Endothelial cell of umbilical vein (primary cell): ENCODE results near the gene CHAC2. TPM values are rescaled to one million over a fixed set of nuclear protein-coding genes. Genes with fewer than 3 reads are reported as not detected.

Source experiments
- BruUV-seq: library from RNA; stranded (reverse); fragments of 400-500 nt; replicated peaks from 2 replicates; lab custom pipeline; 2021; lab: Mats Ljungman, UMichigan
- CTCF ChIA-PET: fragments of 300-600, 350-600 bp; sonication (Branson Sonifier 250); formaldehyde crosslinking; loops from one replicate; lab custom pipeline; 2021; ENCODE audit warnings: antibody characterized with exemption, inconsistent platforms; lab: Charles Lee
- POLR2A ChIA-PET: fragments of 300-600, 350-600 bp; sonication (Branson Sonifier 250); formaldehyde crosslinking; loops from one replicate; lab custom pipeline; 2021; ENCODE audit warnings: antibody characterized with exemption, inconsistent platforms; lab: Charles Lee
- DNase-seq: peaks from one replicate; pipeline ENCODE4 v3.0.0-alpha.2; 2011; ENCODE audit warnings: low read depth, low spot score
- FAIRE-seq: peaks from 2 replicates; lab custom pipeline; 2011; peaks lifted over from hg19 to GRCh38; lab: Jason Lieb, UNC
- H2AFZ ChIP-seq: 2 replicates; pipeline ENCODE4 v1.6.0; 2012; ENCODE audit warnings: low read depth, low read length, control low read depth, inconsistent platforms
- H3K27ac ChIP-seq: 2 replicates; pipeline ENCODE4 v1.5.1; 2011; ENCODE audit warnings: low read depth, mild to moderate bottlenecking, control low read depth, low read length, moderate library complexity; ENCODE audit not compliant: insufficient read depth
- H3K27me3 ChIP-seq, 2 experiments: 2 replicates each; pipeline versions ENCODE4 v1.6.0 to v1.6.1; 2011; ENCODE audit warnings: low read length in 2 of 2, mixed read lengths in 1 of 2; ENCODE audit not compliant: control insufficient read depth in 2 of 2, insufficient read depth in 2 of 2
- H3K36me3 ChIP-seq, 2 experiments: 2 replicates in 1 of 2; 3 replicates in 1 of 2; pipeline ENCODE4 v1.5.1; 2011; ENCODE audit warnings: low read length in 2 of 2, mild to moderate bottlenecking in 1 of 2, moderate library complexity in 1 of 2; ENCODE audit not compliant: control insufficient read depth in 2 of 2, insufficient read depth in 2 of 2; ENCODE audit errors: extremely low read depth in 1 of 2
- H3K4me1 ChIP-seq: 3 replicates; pipeline ENCODE4 v1.5.1; 2011; ENCODE audit warnings: mild to moderate bottlenecking, low read length; ENCODE audit not compliant: control insufficient read depth, insufficient read depth; ENCODE audit errors: extremely low read depth
- H3K4me2 ChIP-seq: 2 replicates; pipeline ENCODE4 v1.6.1; 2011; ENCODE audit warnings: low read length, control low read depth, mixed read lengths; ENCODE audit not compliant: insufficient read depth
- H3K4me3 ChIP-seq, 3 experiments: fragments of 200-600 bp in 1 of 3; sonication (generic), shearing (Covaris generic) in 1 of 3; replicated peaks in 1 of 3; 2 replicates each; pipeline ENCODE4 v1.5.1; 2011 to 2016; ENCODE audit warnings: control low read depth in 3 of 3, low read length in 3 of 3, mild to moderate bottlenecking in 2 of 3, inconsistent platforms in 1 of 3, low read depth in 1 of 3, moderate library complexity in 1 of 3; ENCODE audit not compliant: insufficient read depth in 1 of 3
- H3K79me2 ChIP-seq: 2 replicates; pipeline ENCODE4 v1.6.0; 2012; ENCODE audit warnings: low read length, inconsistent platforms; ENCODE audit not compliant: control insufficient read depth, insufficient read depth
- H3K9ac ChIP-seq: replicated peaks from 2 replicates; pipeline ENCODE3; 2011; ENCODE audit warnings: low read length, control low read depth; ENCODE audit not compliant: insufficient read depth; ENCODE audit errors: extremely low read depth
- H3K9me1 ChIP-seq: replicated peaks from 3 replicates; pipeline ENCODE4 v1.6.0; 2011; ENCODE audit warnings: mild to moderate bottlenecking, low read length; ENCODE audit not compliant: control insufficient read depth, insufficient read depth; ENCODE audit errors: extremely low read depth
- H3K9me3 ChIP-seq: replicated peaks from 2 replicates; pipeline ENCODE4 v1.5.1; 2012; ENCODE audit warnings: low read length, inconsistent platforms; ENCODE audit not compliant: control insufficient read depth, insufficient read depth
- H4K20me1 ChIP-seq: replicated peaks from 2 replicates; pipeline ENCODE3; 2011; ENCODE audit warnings: mild to moderate bottlenecking, low read length; ENCODE audit not compliant: control insufficient read depth, insufficient read depth; ENCODE audit errors: extremely low read depth
- CTCF ChIP-seq, 2 donors: IDR thresholded peaks; 1 replicate in 1 of 2; 2 replicates in 1 of 2; pipeline ENCODE4 v1.5.1; 2011; ENCODE audit warnings: low read length in 2 of 2, mild to moderate bottlenecking in 2 of 2, moderate library complexity in 2 of 2, control low read depth in 1 of 2, inconsistent platforms in 1 of 2, low read depth in 1 of 2; ENCODE audit not compliant: insufficient read depth in 1 of 2; ENCODE audit errors: extremely low read depth in 1 of 2
- EZH2 ChIP-seq: IDR thresholded peaks from 2 replicates; pipeline ENCODE4 v1.6.1; 2012; ENCODE audit warnings: borderline replicate concordance, low read depth, mild to moderate bottlenecking, moderate library complexity, low read length, inconsistent platforms; ENCODE audit not compliant: severe bottlenecking
- FOS ChIP-seq: IDR thresholded peaks from 2 replicates; pipeline ENCODE4 v1.6.1; 2011; ENCODE audit warnings: mild to moderate bottlenecking, low read length, moderate library complexity, borderline replicate concordance; ENCODE audit not compliant: insufficient read depth
- GATA2 ChIP-seq: IDR thresholded peaks from 2 replicates; pipeline ENCODE4 v1.7.0; 2011; ENCODE audit warnings: low read depth, mild to moderate bottlenecking, moderate library complexity, mixed read lengths, low read length; ENCODE audit not compliant: insufficient read length, insufficient read depth
- JUN ChIP-seq: IDR thresholded peaks from 2 replicates; pipeline ENCODE4 v1.6.1; 2011; ENCODE audit warnings: borderline replicate concordance, low read depth; ENCODE audit not compliant: insufficient read length, insufficient read depth
- MAX ChIP-seq: IDR thresholded peaks from 2 replicates; pipeline ENCODE4 v1.6.1; 2011; ENCODE audit not compliant: insufficient read depth, insufficient read length
- MYC ChIP-seq: IDR thresholded peaks from one replicate; pipeline ENCODE4 v1.6.1; 2011; ENCODE audit warnings: mild to moderate bottlenecking, low read depth, low read length
- POLR2A ChIP-seq: IDR thresholded peaks from 2 replicates; pipeline ENCODE4 v1.6.1; 2012; ENCODE audit warnings: low read depth, mild to moderate bottlenecking, control low read depth, low read length
- POLR2AphosphoS5 ChIP-seq: IDR thresholded peaks from 2 replicates; pipeline ENCODE4 v1.6.1; 2012; ENCODE audit warnings: low read depth, mild to moderate bottlenecking, control low read depth, low read length, moderate library complexity; ENCODE audit not compliant: insufficient read depth
- dilution Hi-C: fragments of 300-500 bp; cut with MboI; formaldehyde crosslinking; loops from one replicate; pipeline ENCODE4 v1.15.0; 2019; ENCODE audit warnings: low sequenced_read_pairs; ENCODE audit not compliant: extremely low pct_ligation_motif_present
- intact Hi-C: fragments of 100-400 bp; cut with micrococcal nuclease; formaldehyde crosslinking; loops from one replicate; pipeline ENCODE4 v1.10.0; 2022
- polyA plus RNA-seq, 4 experiments: library from polyadenylated mRNA; depleted of rRNA in 3 of 4; stranded (reverse) in 3 of 4; unstranded in 1 of 4; fragments of >200 nt; gene quantifications; 2 replicates each; pipeline versions ENCODE4 v1.2.1 to v1.2.3, GENCODE V29; 2011 to 2012; ENCODE audit warnings: missing spikeins in 1 of 4
- total RNA-seq: library from RNA; stranded (reverse); gene quantifications from 2 replicates; pipeline ENCODE4 v1.2.3, GENCODE V29; 2021

Gene CHAC2
- total and polyA plus RNA-seq, 2 donors (not counting 3 experiments of a cell fraction or from before 2014, with no cell fraction given), result 3.4 to 8.3 TPM

GRCh38 chr2:53820048-53820447 lies 52.4 kb downstream of the CHAC2 start:
- no peak overlapping the region for H3K27ac ChIP-seq
- no peak overlapping the region for H2AFZ ChIP-seq
- CTCF ChIA-PET, result no interaction called here
- FAIRE-seq (no peak), DNase-seq (no peak)
- intact Hi-C loops, result no loop called here
- no peaks in the 10 kb centered on the region for H3K9me3 ChIP-seq
- dilution Hi-C loops, result no loop called here
- no peaks in the 10 kb centered on the region for H4K20me1 ChIP-seq
- no peaks in the 10 kb centered on the region for H3K79me2 ChIP-seq
- no peaks in the 10 kb centered on the region for H3K9me1 ChIP-seq
- peaks cover 7% of the 10 kb centered on the region in 2 experiments for H3K36me3 ChIP-seq
- H3K4me2 ChIP-seq, result no peak overlapping the region
- H3K4me3 ChIP-seq, result no peak overlapping the region
- TF ChIP-seq MAX, result no peak
- TF ChIP-seq POLR2AphosphoS5, result no peak
- no peak for TF ChIP-seq FOS
- BruUV-seq, result no TSS peak
- no peak overlapping the region for H3K9ac ChIP-seq
- POLR2A ChIA-PET, result no interaction called here
- no peaks in the 10 kb centered on the region for H3K4me1 ChIP-seq
- no peaks in the 10 kb centered on the region for H3K27me3 ChIP-seq

DNA sequence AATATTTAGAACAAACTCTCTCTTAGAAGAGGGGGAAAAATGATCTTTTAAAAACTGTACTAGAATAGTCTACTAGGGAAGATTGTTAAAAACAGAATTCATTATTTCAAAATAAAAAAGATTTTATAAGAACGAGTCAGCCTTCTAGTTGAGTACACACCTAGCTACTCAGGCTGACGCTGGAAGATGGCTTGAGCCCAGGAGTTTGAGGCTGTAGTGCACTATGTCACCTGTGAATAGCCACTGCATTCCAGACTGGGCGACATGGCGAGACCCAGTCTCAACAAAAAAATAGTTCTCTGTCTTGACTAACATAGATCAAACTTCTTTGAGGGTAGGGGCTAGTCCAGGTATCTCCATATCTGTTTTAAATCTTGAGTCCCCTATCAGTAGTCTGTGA lies 53.1 kb downstream of the CHAC2 start:
- no peaks in the 10 kb centered on the region for H3K9me1 ChIP-seq
- H3K4me1 ChIP-seq, result no peaks in the 10 kb centered on the region
- H3K9me3 ChIP-seq, result no peaks in the 10 kb centered on the region
- no peak overlapping the region for H3K4me2 ChIP-seq
- dilution Hi-C loops, result no loop called here
- H4K20me1 ChIP-seq, result no peaks in the 10 kb centered on the region
- intact Hi-C loops, result no loop called here
- H3K9ac ChIP-seq, result no peak overlapping the region
- no peak overlapping the region for H3K27ac ChIP-seq
- no TSS peak for BruUV-seq
- ChIA-PET POLR2A (no interaction called here), CTCF (interaction anchor here (0.9 kb wide), 1 partner anchor 41 kb away, joined by 3 read pairs; no protein-coding TSS in a partner anchor)
- H3K36me3 ChIP-seq, result peaks cover 4 to 7% of the 10 kb centered on the region in 2 experiments
- H3K79me2 ChIP-seq, result no peaks in the 10 kb centered on the region
- no peaks in the 10 kb centered on the region for H3K27me3 ChIP-seq
- TF ChIP-seq FOS (no peak), GATA2 (no peak), CTCF (IDR thresholded peaks at IDR 0.05; ENCODE audit: extremely low read depth in 1 of 2, insufficient read depth in 1 of 2, low read depth in 1 of 2, low read length in 2 of 2) (no peak), POLR2A (no peak), MYC (no peak), POLR2AphosphoS5 (no peak), JUN (no peak), EZH2 (no peak), MAX (no peak)
- no peak for FAIRE-seq
- H2AFZ ChIP-seq, result no peak overlapping the region
- no peak for DNase-seq
- H3K4me3 ChIP-seq, result no peak overlapping the region
